ENCODE results near the gene MBD3. TPM values are rescaled to one million over a fixed set of nuclear protein-coding genes. Genes with fewer than 3 reads are reported as not detected.

MBD3 gene
- total and polyA plus RNA-seq, 2 of the 4 experiments (the other 2 are of a cell fraction), result 42.5 to 66.3 TPM

DNA sequence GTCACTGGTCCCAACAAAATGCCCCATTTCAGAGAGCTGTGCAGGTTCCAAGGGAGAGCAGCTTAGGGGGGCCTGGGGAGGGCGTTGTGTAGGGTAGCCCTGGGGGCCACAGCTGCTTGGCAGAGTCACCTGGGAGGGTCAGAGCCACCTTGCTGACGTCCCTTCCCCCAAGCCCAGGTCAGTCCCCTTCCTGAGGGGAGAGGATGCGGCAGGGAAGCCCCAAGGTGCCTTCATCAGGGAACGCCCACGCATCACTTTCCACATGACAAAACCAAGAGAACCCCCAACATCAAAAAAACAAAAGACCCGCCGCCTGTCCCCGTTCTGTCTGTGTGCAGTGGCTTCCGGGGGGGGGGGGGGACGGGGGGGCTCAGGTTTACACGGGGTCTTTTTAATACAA is 17.9 kb upstream of the MBD3 start:
- H4K91ac ChIP-seq (ENCODE audit: insufficient read depth, low read depth, low read length), result no peak overlapping the region
- WGBS, 2 experiments (ENCODE audit: extremely low coverage in 2 of 2, insufficient read length in 1 of 2), result no CpG with 5 or more reads among the region's 11 CpGs
- H3K27me3 ChIP-seq (ENCODE audit: control insufficient read depth, insufficient read depth, low read length), result no peaks in the 10 kb centered on the region
- TF ChIP-seq USF2 (IDR thresholded peaks at IDR 0.05; ENCODE audit: low read depth, low read length) (no peak), SMC3 (IDR thresholded peaks at IDR 0.05; ENCODE audit: low read depth, low read length) (no peak), CTCF (conservative IDR thresholded peaks at IDR 0.05; ENCODE audit: low read depth, low read length) (no peak), MXI1 (IDR thresholded peaks at IDR 0.05; ENCODE audit: borderline replicate concordance, low read depth, low read length) (no peak), MAFK (IDR thresholded peaks at IDR 0.05; ENCODE audit: low read depth, low read length) (no peak)
- TF ChIP-seq, protein P1, sequence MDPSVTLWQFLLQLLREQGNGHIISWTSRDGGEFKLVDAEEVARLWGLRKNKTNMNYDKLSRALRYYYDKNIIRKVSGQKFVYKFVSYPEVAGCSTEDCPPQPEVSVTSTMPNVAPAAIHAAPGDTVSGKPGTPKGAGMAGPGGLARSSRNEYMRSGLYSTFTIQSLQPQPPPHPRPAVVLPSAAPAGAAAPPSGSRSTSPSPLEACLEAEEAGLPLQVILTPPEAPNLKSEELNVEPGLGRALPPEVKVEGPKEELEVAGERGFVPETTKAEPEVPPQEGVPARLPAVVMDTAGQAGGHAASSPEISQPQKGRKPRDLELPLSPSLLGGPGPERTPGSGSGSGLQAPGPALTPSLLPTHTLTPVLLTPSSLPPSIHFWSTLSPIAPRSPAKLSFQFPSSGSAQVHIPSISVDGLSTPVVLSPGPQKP (IDR thresholded peaks at IDR 0.05; ENCODE audit: borderline replicate concordance, low read depth, low read length), result no peak
- H3K4me1 ChIP-seq (ENCODE audit: control insufficient read depth, insufficient read depth, low read length), result 0 out of 2 replicates have a peak, but pooled peaks cover 2% of the 10 kb centered on the region
- no peaks in the 10 kb centered on the region for H3K9me1 ChIP-seq (ENCODE audit: insufficient read depth, low read length)
- H3K4me2 ChIP-seq (ENCODE audit: low read depth, low read length), result no peak overlapping the region
- peaks cover under 1 to 7% of the 10 kb centered on the region in 2 experiments; a peak in 1 of 4 replicates for H3K79me1 ChIP-seq (ENCODE audit: low read depth in 1 of 2, low read length in 2 of 2)
- in situ Hi-C loops (cut with MboI; ENCODE audit: low sequenced_read_pairs) (no loop called here), intact Hi-C loops (cut with micrococcal nuclease) (no loop called here), dilution Hi-C loops (cut with HindIII; ENCODE audit: low sequenced_read_pairs, unreplicated experiment) (no loop called here)
- H3K4me3 ChIP-seq (ENCODE audit: insufficient read depth, low read depth, low read length), result no peak overlapping the region
- H3K23ac ChIP-seq (ENCODE audit: low read depth, low read length), result no peak overlapping the region
- BruUV-seq (replicated peaks), result no TSS peak
- H3K4ac ChIP-seq (ENCODE audit: low read depth, low read length), result no peak overlapping the region
- no peak overlapping the region for H3K27ac ChIP-seq (ENCODE audit: insufficient read depth, low read length)
- CTCF ChIA-PET, result no interaction called here
- no peak overlapping the region for H3K18ac ChIP-seq (ENCODE audit: low read depth, low read length)
- H2AFZ ChIP-seq (replicated peaks; ENCODE audit: low read length, poor library complexity), result no peak overlapping the region
- no peaks in the 10 kb centered on the region for H3K9me3 ChIP-seq (ENCODE audit: control insufficient read depth, insufficient read depth, low read length)
- ATAC-seq (ENCODE audit: low read depth) (no peak), DNase-seq (no peak)
- no peak overlapping the region for H3K9ac ChIP-seq (ENCODE audit: low read depth, low read length)
- peaks cover 6% of the 10 kb centered on the region for H4K20me1 ChIP-seq (ENCODE audit: insufficient read depth, low read length)
- H3K36me3 ChIP-seq (ENCODE audit: control insufficient read depth, insufficient read depth, low read length), result peaks cover 50% of the 10 kb centered on the region
- no peak overlapping the region for H4K8ac ChIP-seq (ENCODE audit: low read depth in 2 of 2, low read length in 2 of 2)
- H2BK5ac ChIP-seq (ENCODE audit: low read depth, low read length, poor library complexity, severe bottlenecking), result no peak overlapping the region
- POLR2A ChIA-PET (ENCODE audit: unreplicated experiment), result no interaction called here
- no peak overlapping the region for H2BK120ac ChIP-seq (ENCODE audit: low read depth, low read length)
- no peak overlapping the region for H2BK20ac ChIP-seq (ENCODE audit: low read depth, low read length)
- no peak overlapping the region for H2AK5ac ChIP-seq (ENCODE audit: low read depth, low read length)
- H2AK9ac ChIP-seq (replicated peaks; ENCODE audit: low read depth, low read length, poor library complexity), result no peak overlapping the region
- H4K5ac ChIP-seq (ENCODE audit: low read depth, low read length), result no peak overlapping the region
- H3K14ac ChIP-seq (replicated peaks; ENCODE audit: low read depth, low read length), result no peak overlapping the region
- H2BK15ac ChIP-seq (ENCODE audit: low read depth, low read length), result no peak overlapping the region
- no peak overlapping the region for H3K56ac ChIP-seq (ENCODE audit: extremely low read depth, insufficient read depth, low read length)
